GM23248 (cell line): Measurements from ENCODE around the gene TNNI3K. TPM values are rescaled to one million over a fixed set of nuclear protein-coding genes. Genes with fewer than 3 reads are reported as not detected.

Source experiments
- DNase-seq: peaks from one replicate; pipeline ENCODE4 v3.0.0-alpha.2; 2015
- H2AFZ ChIP-seq: fragments of 200-600 bp; sonication (generic); 2 replicates; pipeline ENCODE4 v1.6.1; 2016; ENCODE audit warnings: antibody characterized with exemption
- H3F3A ChIP-seq: fragments of 200-600 bp; sonication (generic); 2 replicates; pipeline ENCODE4 v1.6.1; 2016; ENCODE audit warnings: mild to moderate bottlenecking, antibody characterized with exemption, mixed run types; ENCODE audit not compliant: insufficient read depth
- H3K27ac ChIP-seq: fragments of 200-600 bp; sonication (generic); 2 replicates; pipeline ENCODE4 v1.5.1; 2016; ENCODE audit warnings: mild to moderate bottlenecking
- H3K27me3 ChIP-seq: fragments of 200-600 bp; sonication (generic); replicated peaks from 2 replicates; pipeline ENCODE4 v1.6.1; 2016; ENCODE audit warnings: mild to moderate bottlenecking; ENCODE audit not compliant: insufficient read depth
- H3K36me3 ChIP-seq: fragments of 200-600 bp; sonication (generic); 2 replicates; pipeline ENCODE4 v1.6.1; 2016; ENCODE audit warnings: low read depth, mild to moderate bottlenecking
- H3K4me1 ChIP-seq: fragments of 200-600 bp; sonication (generic); 2 replicates; pipeline ENCODE4 v1.6.1; 2016; ENCODE audit warnings: mild to moderate bottlenecking; ENCODE audit not compliant: insufficient read depth
- H3K4me2 ChIP-seq: fragments of 200-600 bp; sonication (generic); one replicate; pipeline ENCODE4 v1.6.1; 2016; ENCODE audit warnings: mild to moderate bottlenecking; ENCODE audit not compliant: unreplicated experiment
- H3K4me3 ChIP-seq: fragments of 200-600 bp; sonication (generic); 2 replicates; pipeline ENCODE4 v1.5.1; 2016; ENCODE audit warnings: mild to moderate bottlenecking
- H3K79me2 ChIP-seq: fragments of 200-600 bp; sonication (generic); 2 replicates; pipeline ENCODE4 v1.6.1; 2016; ENCODE audit warnings: mild to moderate bottlenecking; ENCODE audit not compliant: insufficient read depth
- H3K9ac ChIP-seq: fragments of 200-600 bp; sonication (generic); 2 replicates; pipeline ENCODE4 v1.6.1; 2016; ENCODE audit warnings: mild to moderate bottlenecking
- H3K9me2 ChIP-seq: fragments of 200-600 bp; sonication (generic); 2 replicates; pipeline ENCODE4 v1.6.1; 2016; ENCODE audit warnings: mixed run types, mild to moderate bottlenecking, moderate library complexity; ENCODE audit not compliant: insufficient read depth
- H3K9me3 ChIP-seq: fragments of 200-600 bp; sonication (generic); one replicate; pipeline ENCODE4 v1.6.1; 2017; ENCODE audit warnings: low read depth
- H4K20me1 ChIP-seq: fragments of 200-600 bp; sonication (generic); 2 replicates; pipeline ENCODE4 v1.6.0; 2016; ENCODE audit not compliant: insufficient read depth
- EZH2 ChIP-seq: fragments of 200-600 bp; sonication (generic); IDR thresholded peaks from 2 replicates; pipeline ENCODE4 v1.6.1; 2018; ENCODE audit warnings: antibody characterized with exemption, mild to moderate bottlenecking; ENCODE audit not compliant: insufficient read depth, poor library complexity, severe bottlenecking
- EZH2phosphoT487 ChIP-seq: fragments of 200-600 bp; sonication (generic); IDR thresholded peaks from 2 replicates; pipeline ENCODE4 v1.6.1; 2018; ENCODE audit warnings: antibody characterized with exemption, moderate library complexity, mild to moderate bottlenecking, low read depth; ENCODE audit not compliant: insufficient read depth
- WGBS, 2 experiments: methylation state at CpG; one replicate each; pipeline ENCODE4 v1.1.6; 2015 to 2017; ENCODE audit warnings: low lambda C conversion rate in 2 of 2, low coverage in 1 of 2; ENCODE audit errors: missing lambda C conversion rate in 2 of 2; 5-methylcytosine and 5-hydroxymethylcytosine counted together
- in situ Hi-C: fragments of 300-500 bp; cut with MboI; formaldehyde crosslinking; loops from 2 replicates; pipeline ENCODE4 v1.15.0; 2020
- polyA plus RNA-seq: library from polyadenylated mRNA; unstranded; fragments of >200 nt; fragmentation: Nextera tagmentation; extraction: Ambion mirVana; gene quantifications from 2 replicates; pipeline ENCODE4 v1.2.1, GENCODE V29; 2016
- total RNA-seq: library from RNA; depleted of rRNA; stranded (reverse); fragments of >200 nt; shearing (Covaris generic); gene quantifications from 2 replicates; pipeline ENCODE4 v1.2.3, GENCODE V29; 2014

The TNNI3K gene
- total and polyA plus RNA-seq, 2 experiments from 2014 or later = not detected

GRCh38 chr1:74496669-74497068 lies 261.5 kb downstream of the TNNI3K start:
- TF ChIP-seq EZH2 (no peak), EZH2phosphoT487 (no peak)
- no peak for DNase-seq
- H3K9me2 ChIP-seq = no peaks in the 10 kb centered on the region
- H3K79me2 ChIP-seq = no peaks in the 10 kb centered on the region
- H3K4me1 ChIP-seq = no peaks in the 10 kb centered on the region
- H3K9ac ChIP-seq = no peak overlapping the region
- in situ Hi-C loops = no loop called here
- no peaks in the 10 kb centered on the region for H3K27me3 ChIP-seq
- H4K20me1 ChIP-seq = no peaks in the 10 kb centered on the region
- H2AFZ ChIP-seq = no peak overlapping the region
- no peaks in the 10 kb centered on the region for H3F3A ChIP-seq
- no peak overlapping the region for H3K4me2 ChIP-seq
- no peak overlapping the region for H3K4me3 ChIP-seq
- no peak overlapping the region for H3K27ac ChIP-seq
- H3K36me3 ChIP-seq = no peaks in the 10 kb centered on the region
- no peaks in the 10 kb centered on the region for H3K9me3 ChIP-seq

GRCh38 chr1:74498901-74499300 lies 263.7 kb downstream of the TNNI3K start:
- TF ChIP-seq EZH2 = no peak
- TF ChIP-seq EZH2phosphoT487 = no peak
- Histone ChIP-seq H3K4me3 (no peak overlapping the region), H3K4me1 (no peaks in the 10 kb centered on the region), H3K79me2 (no peaks in the 10 kb centered on the region), H3K9me2 (no peaks in the 10 kb centered on the region), H2AFZ (no peak overlapping the region), H3K4me2 (no peak overlapping the region), H3K27me3 (no peaks in the 10 kb centered on the region), H3K27ac (no peak overlapping the region), H4K20me1 (no peaks in the 10 kb centered on the region), H3K9ac (no peak overlapping the region), H3F3A (no peaks in the 10 kb centered on the region), H3K36me3 (no peaks in the 10 kb centered on the region), H3K9me3 (no peaks in the 10 kb centered on the region)
- in situ Hi-C loops = no loop called here
- WGBS, 2 experiments = 64% methylated on average over 3 of the region's 3 CpGs
- DNase-seq = no peak

GRCh38 chr1:74502432-74502831 lies 267.2 kb downstream of the TNNI3K start:
- in situ Hi-C loops = no loop called here
- Histone ChIP-seq H3K27me3 (no peaks in the 10 kb centered on the region), H3K4me2 (no peak overlapping the region), H3K9me2 (no peaks in the 10 kb centered on the region), H3K79me2 (no peaks in the 10 kb centered on the region), H3K27ac (no peak overlapping the region), H3F3A (no peaks in the 10 kb centered on the region), H3K36me3 (no peaks in the 10 kb centered on the region), H3K4me1 (no peaks in the 10 kb centered on the region), H3K4me3 (no peak overlapping the region), H4K20me1 (no peaks in the 10 kb centered on the region), H3K9me3 (no peaks in the 10 kb centered on the region), H2AFZ (no peak overlapping the region), H3K9ac (no peak overlapping the region)
- DNase-seq = peak; percentile 59
- WGBS, 2 experiments = 10 to 13% methylated on average over 4 of the region's 4 CpGs
- TF ChIP-seq EZH2phosphoT487 (no peak), EZH2 (no peak)

- no peak overlapping the region for H3K27ac ChIP-seq
- H3K9me2 ChIP-seq = no peaks in the 10 kb centered on the region
- no peaks in the 10 kb centered on the region for H3K27me3 ChIP-seq
- no peaks in the 10 kb centered on the region for H3K4me1 ChIP-seq
- no peak overlapping the region for H2AFZ ChIP-seq
- no peak for TF ChIP-seq EZH2
- no peak for TF ChIP-seq EZH2phosphoT487
- no peaks in the 10 kb centered on the region for H3K79me2 ChIP-seq
- in situ Hi-C loops = no loop called here
- H3K9me3 ChIP-seq = no peaks in the 10 kb centered on the region
- no peak for DNase-seq
- H4K20me1 ChIP-seq = no peaks in the 10 kb centered on the region
- H3K4me2 ChIP-seq = no peak overlapping the region
- WGBS, 2 experiments = 25% methylated on average over 2 of the region's 2 CpGs
- no peak overlapping the region for H3K9ac ChIP-seq
- no peaks in the 10 kb centered on the region for H3F3A ChIP-seq
- H3K4me3 ChIP-seq = no peak overlapping the region
- no peaks in the 10 kb centered on the region for H3K36me3 ChIP-seq
These were observed 267.7 kb downstream of the TNNI3K start for GRCh38 chr1:74502858-74503257.
